ENCODE results near the gene QSOX1. TPM values are rescaled to one million over a fixed set of nuclear protein-coding genes. Genes with fewer than 3 reads are reported as not detected.

The QSOX1 gene
- total and polyA plus RNA-seq, 9 of the 15 experiments (the other 6 are each of a cell fraction or from before 2014, with no cell fraction given) = 4.0 to 53.1 (median 15.0) TPM

- H3K27me3 ChIP-seq (ENCODE audit: control insufficient read depth in 2 of 2, insufficient read depth in 2 of 2, low read length in 2 of 2) = no peaks in the 10 kb centered on the region
- FAIRE-seq (no peak), DNase-seq (ENCODE audit: extremely low read depth in 1 of 4, low spot score in 3 of 4) (no peak), ATAC-seq (no peak)
- in situ Hi-C loops (cut with MboI) (no loop called here), intact Hi-C loops (cut with micrococcal nuclease) (no loop called here)
- ChIA-PET POLR2A (interaction anchor here (0.9 to 1.2 kb wide), 2 partner anchors 51 to 363 kb away, joined by 4 read pairs; no protein-coding TSS in a partner anchor), CTCF (ENCODE audit: low intra/inter-chr PET ratio) (no interaction called here)
- H3K9me1 ChIP-seq (ENCODE audit: control insufficient read depth, insufficient read depth, low read length) = no peaks in the 10 kb centered on the region
- TF ChIP-seq SP1 (CRISPR knock-in tag; IDR thresholded peaks at IDR 0.05) (no peak), POLR2B (IDR thresholded peaks at IDR 0.05; ENCODE audit: low read depth, partially characterized antibody) (no peak), TAL1 (IDR thresholded peaks at IDR 0.05) (no peak)
- no peaks in the 10 kb centered on the region; the same call in 1 of the 2 replicates for H4K20me1 ChIP-seq (replicated peaks; ENCODE audit: control insufficient read depth, insufficient read depth, low read length)
- no peak overlapping the region for H3K27ac ChIP-seq (ENCODE audit: extremely low read depth, low read depth, low read length)
- no peaks in the 10 kb centered on the region for H3K36me3 ChIP-seq (ENCODE audit: control insufficient read depth, insufficient read depth, low read length)
- 73% methylated on average over 9 of the region's 9 CpGs for WGBS (ENCODE audit: insufficient coverage, low coverage, missing lambda C conversion rate)
- H3K4me3 ChIP-seq = no peak overlapping the region
- H3K9me3 ChIP-seq (replicated peaks; ENCODE audit: control insufficient read depth, insufficient read depth, low read depth, low read length) = no peaks in the 10 kb centered on the region
- H2AFZ ChIP-seq (ENCODE audit: low read depth, low read length) = no peak overlapping the region
- no peak overlapping the region for H3K9ac ChIP-seq (ENCODE audit: insufficient read depth in 1 of 2, low read depth in 2 of 2, low read length in 2 of 2)
- no TSS peak for BruUV-seq (replicated peaks)
- H3K4me2 ChIP-seq (ENCODE audit: insufficient read depth, low read length) = no peak overlapping the region
- H3K4me1 ChIP-seq (replicated peaks in 1 of 2; ENCODE audit: control insufficient read depth in 2 of 2, insufficient read depth in 2 of 2, low read length in 2 of 2) = peaks cover 0 to 36% of the 10 kb centered on the region in 2 experiments; a peak in 2 of 5 replicates
- H3K79me2 ChIP-seq (ENCODE audit: control insufficient read depth, insufficient read depth, low read length) = no peaks in the 10 kb centered on the region
Observed at GRCh38 chr1:180195916-180196315, 41.2 kb downstream of the QSOX1 start.

GRCh38 chr1:180196436-180197003 lies 41.9 kb downstream of the QSOX1 start:
- POLR2A ChIA-PET = interaction anchor here (0.9 to 1.2 kb wide), 2 partner anchors 51 to 364 kb away, joined by 4 read pairs; no protein-coding TSS in a partner anchor
- in situ Hi-C loops (cut with MboI) (no loop called here), intact Hi-C loops (cut with micrococcal nuclease) (no loop called here)
- Histone ChIP-seq H3K27ac (ENCODE audit: extremely low read depth, low read depth, low read length) (no peak overlapping the region), H3K9ac (ENCODE audit: insufficient read depth in 1 of 2, low read depth in 2 of 2, low read length in 2 of 2) (0 out of 4 replicates have a peak overlapping the region, but pooled peaks of 1 of the 2 experiments have one; percentile 46), H4K20me1 (replicated peaks; ENCODE audit: control insufficient read depth, insufficient read depth, low read length) (no peaks in the 10 kb centered on the region; the same call in 1 of the 2 replicates), H3K4me2 (ENCODE audit: insufficient read depth, low read length) (no peak overlapping the region), H3K79me2 (ENCODE audit: control insufficient read depth, insufficient read depth, low read length) (no peaks in the 10 kb centered on the region), H3K9me3 (replicated peaks; ENCODE audit: control insufficient read depth, insufficient read depth, low read depth, low read length) (no peaks in the 10 kb centered on the region), H3K36me3 (ENCODE audit: control insufficient read depth, insufficient read depth, low read length) (no peaks in the 10 kb centered on the region), H2AFZ (ENCODE audit: low read depth, low read length) (no peak overlapping the region), H3K27me3 (ENCODE audit: control insufficient read depth in 2 of 2, insufficient read depth in 2 of 2, low read length in 2 of 2) (no peaks in the 10 kb centered on the region), H3K4me1 (replicated peaks in 1 of 2; ENCODE audit: control insufficient read depth in 2 of 2, insufficient read depth in 2 of 2, low read length in 2 of 2) (peaks cover 0 to 36% of the 10 kb centered on the region in 2 experiments; a peak in 2 of 5 replicates), H3K4me3 (no peak overlapping the region), H3K9me1 (ENCODE audit: control insufficient read depth, insufficient read depth, low read length) (no peaks in the 10 kb centered on the region)
- CTCF ChIA-PET (ENCODE audit: low intra/inter-chr PET ratio) = no interaction called here
- TF ChIP-seq ZFP36 (IDR thresholded peaks at IDR 0.05; ENCODE audit: low read depth, low read length, partially characterized antibody) = no peak
- no peak for TF ChIP-seq ZNF165 (CRISPR knock-in tag; IDR thresholded peaks at IDR 0.05; ENCODE audit: borderline replicate concordance)
- TF ChIP-seq ZBTB33 (CRISPR knock-in tag; IDR thresholded peaks at IDR 0.05) = peak; percentile 73
- no peak for TF ChIP-seq ZNF395 (CRISPR knock-in tag; IDR thresholded peaks at IDR 0.05)
- TF ChIP-seq POLR2G (IDR thresholded peaks at IDR 0.05; ENCODE audit: low read depth, low read length) = 0 out of 2 replicates have a peak, but pooled peaks have one; percentile 16
- TF ChIP-seq HEY1 (CRISPR knock-in tag; IDR thresholded peaks at IDR 0.05; ENCODE audit: borderline replicate concordance) = no peak
- FAIRE-seq = no peak
- no peak for DNase-seq (ENCODE audit: extremely low read depth in 1 of 4, low spot score in 3 of 4)
- no peak for ATAC-seq
- 67% methylated on average over 16 of the region's 17 CpGs for WGBS (ENCODE audit: insufficient coverage, low coverage, missing lambda C conversion rate)
- no TSS peak for BruUV-seq (replicated peaks)

All from K562 (cell line).